HepG2 (cell line): ENCODE results near the gene HS3ST3B1. TPM values are rescaled to one million over a fixed set of nuclear protein-coding genes. Genes with fewer than 3 reads are reported as not detected.
A peak's percentile ranks its signal among the peaks of the same experiment; 100 is the strongest.

ENCODE experiments used
- AHDC1 ChIP-seq: sonication (generic); formaldehyde crosslinking; IDR thresholded peaks from 2 replicates; pipeline ENCODE4 v1.5.1; 2020; ENCODE audit warnings: mild to moderate bottlenecking, missing genetic modification reagents, borderline replicate concordance
- ATRX ChIP-seq: sonication (generic); formaldehyde crosslinking; IDR thresholded peaks from 2 replicates; pipeline ENCODE4 v1.4.0; 2020; ENCODE audit warnings: missing genetic modification reagents, borderline replicate concordance
- CENPX ChIP-seq: sonication (generic); formaldehyde crosslinking; IDR thresholded peaks from 2 replicates; pipeline ENCODE4 v1.9.0; 2021; ENCODE audit warnings: mild to moderate bottlenecking, missing genetic modification reagents, moderate library complexity
- DPF2 ChIP-seq: sonication (generic); formaldehyde crosslinking; IDR thresholded peaks from 2 replicates; pipeline ENCODE4 v1.4.0; 2020; ENCODE audit warnings: mild to moderate bottlenecking, low read depth, missing genetic modification reagents, borderline replicate concordance
- EED ChIP-seq: sonication (generic); formaldehyde crosslinking; IDR thresholded peaks from 2 replicates; pipeline ENCODE4 v1.5.0; 2020; ENCODE audit warnings: mild to moderate bottlenecking, missing genetic modification reagents
- HNRNPK ChIP-seq: fragments of 200-400 bp; formaldehyde crosslinking; IDR thresholded peaks from 2 replicates; pipeline ENCODE4 v1.6.1; 2018; ENCODE audit warnings: low read length, low read depth, moderate library complexity, mild to moderate bottlenecking; ENCODE audit not compliant: poor library complexity, severe bottlenecking
- KDM2A ChIP-seq: sonication (generic); formaldehyde crosslinking; IDR thresholded peaks from 2 replicates; pipeline ENCODE4 v1.4.0; 2020; ENCODE audit warnings: low read depth, missing genetic modification reagents, borderline replicate concordance
- KDM4B ChIP-seq: sonication (generic); formaldehyde crosslinking; IDR thresholded peaks from 2 replicates; pipeline ENCODE4 v1.4.0; 2020; ENCODE audit warnings: missing genetic modification reagents
- LRRFIP1 ChIP-seq: sonication (generic); formaldehyde crosslinking; conservative IDR thresholded peaks from 2 replicates; pipeline ENCODE4 v1.4.0; 2020; ENCODE audit warnings: missing genetic modification reagents
- MYC ChIP-seq: sonication (generic); formaldehyde crosslinking; IDR thresholded peaks from 2 replicates; pipeline ENCODE4 v1.9.0; 2021; ENCODE audit warnings: missing genetic modification reagents, borderline replicate concordance
- SNAI1 ChIP-seq: sonication (generic); formaldehyde crosslinking; IDR thresholded peaks from 2 replicates; pipeline ENCODE4 v1.5.0; 2020; ENCODE audit warnings: mild to moderate bottlenecking, missing genetic modification reagents, borderline replicate concordance
- TCF7 ChIP-seq: sonication (generic); IDR thresholded peaks from 2 replicates; pipeline ENCODE4 v1.6.1; 2016; ENCODE audit warnings: antibody characterized with exemption, low read depth
- ZFP36 ChIP-seq: fragments of 150-350 bp; IDR thresholded peaks from 2 replicates; pipeline ENCODE4 v1.6.1; 2018; ENCODE audit warnings: borderline replicate concordance, low read length, low read depth; ENCODE audit not compliant: partially characterized antibody
- ZFP91 ChIP-seq: sonication (generic); formaldehyde crosslinking; IDR thresholded peaks from 2 replicates; pipeline ENCODE4 v1.9.0; 2022; ENCODE audit warnings: missing genetic modification reagents, mild to moderate bottlenecking, borderline replicate concordance
- ZFY ChIP-seq: sonication (generic); formaldehyde crosslinking; IDR thresholded peaks from 2 replicates; pipeline ENCODE4 v1.4.0; 2020; ENCODE audit warnings: missing genetic modification reagents
- ZNF264 ChIP-seq: sonication (generic); formaldehyde crosslinking; IDR thresholded peaks from 2 replicates; pipeline ENCODE4 v1.4.0; 2020; ENCODE audit warnings: missing genetic modification reagents
- ZNF274 ChIP-seq: sonication (generic); formaldehyde crosslinking; IDR thresholded peaks from 2 replicates; pipeline ENCODE4 v1.5.1; 2020; ENCODE audit warnings: mild to moderate bottlenecking, missing genetic modification reagents
- ZNF296 ChIP-seq: sonication (generic); formaldehyde crosslinking; conservative IDR thresholded peaks from 2 replicates; pipeline ENCODE4 v1.5.0; 2020; ENCODE audit warnings: mild to moderate bottlenecking, missing genetic modification reagents
- ZNF775 ChIP-seq: sonication (generic); formaldehyde crosslinking; IDR thresholded peaks from 2 replicates; pipeline ENCODE4 v1.4.0; 2020; ENCODE audit warnings: missing genetic modification reagents, mild to moderate bottlenecking, moderate library complexity, borderline replicate concordance
- ZNF776 ChIP-seq: sonication (generic); formaldehyde crosslinking; IDR thresholded peaks from 2 replicates; pipeline ENCODE4 v1.4.0; 2020; ENCODE audit warnings: mild to moderate bottlenecking, missing genetic modification reagents
- polyA plus RNA-seq, 8 experiments: library from polyadenylated mRNA; depleted of rRNA in 3 of 8; stranded (reverse) in 7 of 8; unstranded in 1 of 8; fragments of >200 nt; fragmentation: Illumina TruSeq in 4 of 8; extraction: Trizol in 4 of 8; gene quantifications; 2 replicates each; pipeline versions ENCODE4 v1.2.1 to v1.2.3, GENCODE V29; 2011 to 2016; ENCODE audit warnings: low read depth in 4 of 8, missing spikeins in 1 of 8, mixed read lengths in 1 of 8; ENCODE audit not compliant: insufficient read depth in 1 of 8
- total RNA-seq, 5 experiments: library from RNA; depleted of rRNA; stranded (reverse); fragments of >200 nt; fragmentation: Illumina TruSeq; extraction: Trizol; gene quantifications; 2 replicates each; pipeline ENCODE4 v1.2.3, GENCODE V29; 2016; ENCODE audit warnings: low read depth in 1 of 5

The HS3ST3B1 gene
- total and polyA plus RNA-seq, 2 of the 13 experiments (the other 11 are each of a cell fraction or from before 2014, with no cell fraction given), result 15.7 to 39.5 TPM

GRCh38 chr17:14373614-14374259, 72.9 kb downstream of the HS3ST3B1 start (continued):
- TF ChIP-seq LRRFIP1 (CRISPR knock-in tag) (no peak), TCF7 (peak; percentile 24; the same call in 1 of the 2 replicates), ZFP36 (no peak), ZFP91 (no peak; the same call in none of the 2 replicates), ZNF274 (CRISPR knock-in tag) (no peak), DPF2 (CRISPR knock-in tag) (no peak), ZNF776 (CRISPR knock-in tag) (no peak), KDM4B (CRISPR knock-in tag) (peak; percentile 72), ZNF264 (no peak), CENPX (CRISPR knock-in tag) (no peak), AHDC1 (CRISPR knock-in tag) (0 out of 2 replicates have a peak, but pooled peaks have one; percentile 6), ZNF296 (CRISPR knock-in tag) (no peak), MYC (peak; percentile 56; the same call in 1 of the 2 replicates), HNRNPK (no peak), ZFY (CRISPR knock-in tag) (peak; percentile 58), ZNF775 (CRISPR knock-in tag) (no peak), EED (CRISPR knock-in tag) (no peak), ATRX (CRISPR knock-in tag) (no peak), SNAI1 (CRISPR knock-in tag) (peak; percentile 35; the same call in 1 of the 2 replicates), KDM2A (CRISPR knock-in tag) (no peak)
